ENCODE data around the gene HOXB8.
A peak's percentile ranks its signal among the peaks of the same experiment; 100 is the strongest.

The HOXB8 gene

DNA sequence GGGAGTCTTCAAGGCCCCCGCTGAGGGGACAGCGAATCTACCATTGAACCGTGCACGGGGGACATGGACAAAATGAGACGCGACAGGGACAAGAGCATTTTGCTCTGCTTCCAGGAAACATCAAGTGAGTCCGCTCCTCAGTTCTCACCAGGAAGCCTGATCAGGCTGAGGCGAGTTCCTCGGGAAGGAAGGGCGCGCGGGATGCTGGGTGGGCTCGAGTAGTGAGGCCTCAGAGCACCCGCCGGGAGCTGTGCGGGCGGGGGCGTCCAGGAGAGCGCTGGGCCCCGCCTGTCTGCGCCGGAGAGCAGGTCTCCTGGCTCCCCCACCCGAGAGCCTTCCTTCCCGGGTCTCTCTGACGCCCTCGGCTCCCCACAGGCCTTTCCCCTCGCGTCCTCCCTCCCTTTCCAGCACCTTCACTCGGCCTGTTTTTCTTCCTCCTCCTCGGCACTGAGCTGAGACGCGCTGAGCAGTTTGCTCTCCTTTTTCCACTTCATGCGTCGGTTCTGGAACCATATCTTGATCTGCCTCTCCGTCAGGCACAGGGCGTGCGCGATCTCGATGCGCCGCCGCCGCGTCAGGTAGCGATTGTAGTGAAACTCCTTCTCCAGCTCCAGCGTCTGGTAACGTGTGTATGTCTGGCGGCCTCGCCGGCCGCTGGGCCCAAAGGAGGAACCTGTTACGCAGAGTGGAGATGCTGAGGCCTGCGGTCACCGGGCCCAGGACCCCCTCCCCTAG, 18.9 kb downstream of the HOXB8 start:
- DNase-seq: peak in 1 of 4 experiments; percentile 23

DNA sequence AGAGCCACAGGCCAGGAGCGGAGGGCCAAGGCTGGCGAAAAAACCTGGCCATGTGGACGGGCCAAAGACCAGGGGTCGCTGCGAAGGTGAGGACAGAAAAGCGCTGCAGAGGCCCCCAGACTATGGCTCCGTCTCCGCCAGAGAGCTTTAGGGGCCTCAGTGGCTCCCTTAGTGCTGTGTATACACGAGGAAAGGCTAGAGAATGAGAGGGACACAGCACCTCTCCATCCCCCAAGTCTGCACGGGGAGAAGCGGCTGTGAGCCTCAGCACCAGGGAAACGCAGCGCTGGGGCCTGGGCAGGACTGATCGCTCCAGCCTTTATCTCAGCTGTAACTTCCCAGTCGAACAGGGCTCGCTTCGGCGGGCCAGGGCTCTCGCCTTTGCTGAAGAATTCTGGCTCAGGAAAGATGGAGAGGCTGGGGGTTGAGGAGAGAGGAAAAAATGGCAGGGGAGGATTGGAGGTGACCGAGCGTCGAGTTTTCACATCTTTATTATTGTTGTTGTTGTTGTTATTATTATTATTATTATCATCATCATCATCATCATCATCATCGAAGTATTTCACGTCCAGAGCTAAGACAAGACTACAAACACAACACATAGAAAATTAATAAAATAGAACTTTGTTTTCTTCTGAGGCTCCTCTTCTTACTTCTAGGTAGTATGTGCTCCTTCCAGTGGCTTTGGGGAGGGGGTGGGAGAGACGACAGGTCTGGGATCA, 19.7 kb downstream of the HOXB8 start:
- DNase-seq: no peak

GRCh38 chr17:48594538-48595277, 20.4 kb downstream of the HOXB8 start:
- DNase-seq: no peak

GRCh38 chr17:48593840-48594537, 21.1 kb downstream of the HOXB8 start:
- DNase-seq: peak; percentile 43 to 76 (median 62)

DNA sequence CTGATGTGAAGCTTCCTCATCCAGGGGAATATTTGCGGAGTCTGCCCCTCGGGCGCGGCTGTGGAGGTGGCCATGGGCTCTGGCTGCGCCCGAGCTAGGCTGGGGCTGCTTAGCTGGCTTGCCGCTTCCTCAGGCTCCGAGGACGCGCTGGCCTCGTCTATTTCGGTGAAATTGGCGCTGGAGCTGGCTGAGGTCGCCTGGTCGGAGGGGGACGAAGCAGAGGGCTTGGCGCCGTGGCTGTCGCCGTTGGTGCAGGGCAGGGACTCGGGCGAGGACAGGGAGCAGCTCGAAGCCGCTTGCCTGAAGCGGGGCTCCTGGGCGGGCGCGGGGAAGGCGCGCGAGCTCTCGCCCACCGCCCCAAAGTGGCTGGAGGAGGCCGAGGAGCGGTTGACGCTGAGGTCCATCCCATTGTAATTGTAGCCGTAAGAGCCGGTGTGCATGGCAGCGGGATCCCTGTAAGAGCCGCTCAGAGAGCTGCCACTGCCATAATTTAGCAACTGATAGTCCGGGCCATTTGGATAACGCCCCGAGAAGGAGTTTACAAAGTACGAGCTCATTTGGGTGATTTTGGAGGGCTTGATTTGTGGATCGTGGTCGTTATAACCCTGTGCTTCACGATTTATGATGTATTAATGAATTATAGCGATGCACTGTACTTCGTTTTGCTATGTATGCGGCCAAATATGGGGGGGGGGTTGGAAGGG, 21.8 kb downstream of the HOXB8 start, which contains the start of gene HOXB5:
Gene HOXB5, minus strand, starts transcription at position 654 of the 704 bp plus-strand sequence. Its CDS starts 97 bp downstream, at position 557.
- DNase-seq: no peak

GRCh38 chr17:48592577-48592976, 22.5 kb downstream of the HOXB8 start:
- peak in 1 of 4 experiments; percentile 26 for DNase-seq

DNA sequence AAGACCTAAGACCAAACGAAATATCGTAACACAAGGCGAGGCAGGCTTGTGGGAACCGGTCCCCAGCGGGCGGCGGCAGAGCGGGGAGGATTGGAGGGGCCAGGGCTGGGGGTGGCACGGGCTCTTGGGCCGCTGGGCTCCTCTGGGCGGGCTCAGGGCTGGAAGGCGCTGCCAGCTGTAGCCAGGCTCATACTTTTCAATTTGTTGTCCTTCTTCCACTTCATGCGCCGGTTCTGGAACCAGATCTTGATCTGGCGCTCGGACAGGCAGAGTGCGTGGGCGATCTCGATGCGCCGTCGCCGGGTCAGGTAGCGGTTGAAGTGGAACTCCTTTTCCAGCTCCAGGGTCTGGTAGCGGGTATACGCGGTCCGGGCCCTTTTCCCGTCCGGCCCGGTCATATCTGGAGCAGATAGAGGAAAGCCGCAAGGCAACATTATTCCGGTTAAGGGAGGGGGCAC, 23.0 kb downstream of the HOXB8 start:
- DNase-seq: no peak

- DNase-seq: no peak
These were observed 23.6 kb downstream of the HOXB8 start for GRCh38 chr17:48591255-48592056.

- DNase-seq: no peak
These were observed 24.4 kb downstream of the HOXB8 start for GRCh38 chr17:48590607-48591161.

- no peak for DNase-seq
These were observed 25.1 kb downstream of the HOXB8 start, which contains the start of gene HOXB3 for GRCh38 chr17:48589831-48590606. TSS of gene HOXB3 (minus strand) at chr17:48590241. CDS start at chr17:48552474, 37,767 bp downstream.

DNA sequence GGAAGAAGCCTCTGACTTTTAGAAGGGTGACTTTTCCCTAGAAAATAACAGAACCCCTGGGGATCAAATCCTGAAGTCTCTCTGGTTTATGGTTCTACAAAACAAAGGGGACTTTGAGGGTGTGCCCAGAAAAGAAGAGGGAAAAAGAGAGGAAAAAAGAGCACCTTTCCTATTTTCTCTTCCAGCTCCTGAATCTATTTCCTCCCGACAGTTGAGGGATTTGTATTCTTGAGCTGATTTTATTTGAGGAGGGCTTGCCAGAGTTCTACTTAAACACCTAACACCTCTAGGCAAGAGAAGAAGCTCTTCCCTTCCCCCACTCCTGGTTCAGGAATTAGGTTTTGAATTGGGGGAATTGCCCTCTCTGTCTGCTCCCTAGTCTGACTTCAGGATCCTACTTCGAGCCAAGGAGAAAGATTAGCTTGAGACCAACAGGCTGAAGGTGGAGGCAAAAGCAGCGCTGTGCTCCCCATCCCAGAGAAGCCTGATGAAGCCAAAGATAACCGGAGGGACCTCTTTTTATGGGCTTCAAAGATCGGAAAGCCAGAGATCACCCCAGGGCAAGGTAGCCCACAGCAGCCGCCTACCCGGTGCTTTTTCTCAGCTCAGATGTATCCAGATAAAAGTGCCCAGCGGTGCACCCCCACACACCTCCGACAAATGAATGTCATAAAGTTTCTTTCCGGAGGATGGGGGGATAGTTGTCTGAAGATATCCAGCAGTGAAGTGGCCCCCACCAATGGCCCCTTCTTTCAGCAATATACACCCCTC, 25.8 kb downstream of the HOXB8 start:
- no peak for DNase-seq

- no peak for DNase-seq
These were observed 26.6 kb downstream of the HOXB8 start for GRCh38 chr17:48588528-48588927.

GRCh38 chr17:48588074-48588415, 27.0 kb downstream of the HOXB8 start:
- DNase-seq: no peak

DNA sequence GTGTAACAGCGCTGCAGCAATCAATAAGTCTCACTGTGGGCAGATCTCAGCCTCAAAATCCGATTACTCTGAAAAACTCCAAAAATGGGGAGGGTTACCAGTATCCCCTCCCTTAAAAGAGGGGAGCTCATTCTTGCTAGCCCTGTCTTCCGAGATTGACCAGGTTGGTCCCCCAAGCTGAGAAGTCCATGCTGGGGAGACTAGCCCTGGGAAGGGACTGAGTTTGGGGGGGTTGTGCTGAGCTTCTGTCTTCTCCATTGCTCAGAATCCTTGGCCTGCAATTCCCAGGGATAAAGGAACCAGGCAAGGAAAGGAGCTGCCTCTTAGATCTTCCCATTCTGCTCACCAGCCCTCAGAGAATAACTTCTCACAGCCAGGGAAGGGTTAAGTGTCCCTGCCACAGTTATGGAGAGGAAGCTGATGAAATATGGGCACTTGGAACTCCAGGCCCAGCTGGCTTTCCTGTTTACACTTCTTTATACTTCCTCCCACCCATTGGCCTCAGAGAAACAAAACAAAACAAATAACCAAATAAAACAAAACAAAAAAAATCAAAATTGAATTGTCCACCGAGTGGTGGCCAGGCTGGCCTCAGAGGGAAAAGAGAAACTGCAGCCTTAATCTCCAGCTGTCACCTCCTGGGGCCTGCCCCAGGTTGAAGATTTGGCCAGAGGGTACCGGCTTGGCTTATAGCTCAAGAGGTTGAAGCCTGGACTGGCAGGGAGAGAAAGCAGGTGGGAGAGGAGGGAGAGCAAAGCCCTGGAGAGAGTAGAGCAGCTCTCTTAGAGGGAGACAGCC, 27.6 kb downstream of the HOXB8 start:
- DNase-seq: no peak

DNA sequence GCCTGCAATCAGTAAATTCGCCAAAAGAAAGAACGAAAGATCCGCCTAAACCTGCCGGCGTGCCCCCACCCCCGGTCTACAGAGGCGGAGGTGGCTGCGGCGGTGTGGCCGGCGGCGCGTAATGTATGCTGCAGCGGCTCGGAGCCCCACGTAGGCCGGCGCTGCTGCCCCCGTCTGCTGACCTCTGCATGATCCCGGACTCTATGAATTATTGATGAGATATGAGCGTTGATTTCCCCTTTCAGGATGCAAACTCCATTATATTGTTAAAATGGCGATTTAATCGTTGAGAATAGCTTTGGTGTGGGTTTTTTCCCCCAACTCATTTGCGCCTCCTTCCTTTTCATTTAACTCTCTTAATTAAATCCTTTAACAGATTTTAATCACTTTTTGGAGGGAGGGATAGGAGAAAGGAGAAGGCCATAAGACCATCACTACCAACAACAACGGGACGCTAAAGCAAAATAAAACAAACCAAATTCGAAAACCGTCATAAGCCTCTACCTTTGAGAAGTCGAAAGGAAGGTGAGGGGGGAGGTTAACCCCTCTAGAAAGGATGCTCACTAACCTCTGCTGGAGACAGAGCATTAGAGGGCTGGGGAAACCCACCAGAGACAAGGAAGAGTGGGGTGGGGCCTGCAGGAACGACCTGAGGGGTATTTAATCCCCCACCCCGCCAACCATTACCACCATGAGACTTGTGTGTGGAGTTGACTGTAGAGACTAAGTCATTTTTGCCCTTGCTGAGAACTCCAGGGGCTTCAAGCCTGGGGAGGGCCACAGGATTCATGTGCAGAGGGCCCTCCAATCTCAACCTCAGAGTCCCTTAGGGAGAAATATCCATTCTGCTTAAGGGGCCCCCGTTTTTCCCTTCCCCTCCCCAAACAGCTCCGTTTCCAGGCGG, 28.5 kb downstream of the HOXB8 start:
- DNase-seq: peak in 1 of 4 experiments; percentile 9

GRCh38 chr17:48584223-48584741, 30.8 kb downstream of the HOXB8 start:
- DNase-seq: no peak

GRCh38 chr17:48583708-48584222, 31.3 kb downstream of the HOXB8 start:
- DNase-seq: no peak

Measured in activated naive CD4-positive, alpha-beta T cell (primary cell).